ENCODE data around the gene GALNT9. TPM values are rescaled to one million over a fixed set of nuclear protein-coding genes. Genes with fewer than 3 reads are reported as not detected.

Gene GALNT9
- total and polyA plus RNA-seq, 2 experiments from 2014 or later, result 3.9 to 4.7 TPM

- no peak for DNase-seq (ENCODE audit: low spot score)
- no peak overlapping the region for H3K27ac ChIP-seq
- H3K36me3 ChIP-seq (replicated peaks; ENCODE audit: insufficient read depth, low read depth), result no peaks in the 10 kb centered on the region
- H2AFZ ChIP-seq, result no peak overlapping the region
- H3K4me3 ChIP-seq, result no peak overlapping the region
- no peaks in the 10 kb centered on the region for H3K9me3 ChIP-seq (ENCODE audit: low read depth)
- no peaks in the 10 kb centered on the region for H4K20me1 ChIP-seq (ENCODE audit: insufficient read depth, poor library complexity, severe bottlenecking)
- TF ChIP-seq CTCF (IDR thresholded peaks at IDR 0.05; ENCODE audit: poor library complexity) (no peak), EZH2phosphoT487 (IDR thresholded peaks at IDR 0.05; ENCODE audit: low read depth, severe bottlenecking, unreplicated experiment) (no peak), EZH2 (IDR thresholded peaks at IDR 0.05; ENCODE audit: borderline replicate concordance) (no peak)
- no peak overlapping the region for H3K4me2 ChIP-seq
- no peaks in the 10 kb centered on the region for H3K4me1 ChIP-seq (ENCODE audit: insufficient read depth)
- H3K9me2 ChIP-seq (replicated peaks; ENCODE audit: insufficient read depth), result no peaks in the 10 kb centered on the region
- H3K79me2 ChIP-seq, result no peaks in the 10 kb centered on the region
- H3K27me3 ChIP-seq, result no peaks in the 10 kb centered on the region
- WGBS (ENCODE audit: low lambda C conversion rate, missing lambda C conversion rate), result 95% methylated on average over 20 of the region's 21 CpGs
Observed at GRCh38 chr12:132309596-132310086, 19.7 kb downstream of the GALNT9 start.

- H3K27me3 ChIP-seq, result no peaks in the 10 kb centered on the region
- no peak overlapping the region for H2AFZ ChIP-seq
- WGBS (ENCODE audit: low lambda C conversion rate, missing lambda C conversion rate), result 80% methylated on average over 21 of the region's 31 CpGs
- H3K27ac ChIP-seq, result no peak overlapping the region
- no peaks in the 10 kb centered on the region for H3K36me3 ChIP-seq (replicated peaks; ENCODE audit: insufficient read depth, low read depth)
- H4K20me1 ChIP-seq (ENCODE audit: insufficient read depth, poor library complexity, severe bottlenecking), result no peaks in the 10 kb centered on the region
- H3K4me1 ChIP-seq (ENCODE audit: insufficient read depth), result no peaks in the 10 kb centered on the region
- H3K4me2 ChIP-seq, result no peak overlapping the region
- DNase-seq (ENCODE audit: low spot score), result no peak
- H3K79me2 ChIP-seq, result no peaks in the 10 kb centered on the region
- no peaks in the 10 kb centered on the region for H3K9me2 ChIP-seq (replicated peaks; ENCODE audit: insufficient read depth)
- no peak overlapping the region for H3K4me3 ChIP-seq
- no peaks in the 10 kb centered on the region for H3K9me3 ChIP-seq (ENCODE audit: low read depth)
- no peak for TF ChIP-seq EZH2 (IDR thresholded peaks at IDR 0.05; ENCODE audit: borderline replicate concordance)
- no peak for TF ChIP-seq CTCF (IDR thresholded peaks at IDR 0.05; ENCODE audit: poor library complexity)
- no peak for TF ChIP-seq EZH2phosphoT487 (IDR thresholded peaks at IDR 0.05; ENCODE audit: low read depth, severe bottlenecking, unreplicated experiment)
Observed at GRCh38 chr12:132308853-132309595, 20.4 kb downstream of the GALNT9 start.

GRCh38 chr12:132307976-132308852, 21.2 kb downstream of the GALNT9 start:
- H3K79me2 ChIP-seq, result no peaks in the 10 kb centered on the region
- H3K27me3 ChIP-seq, result no peaks in the 10 kb centered on the region
- H3K27ac ChIP-seq, result no peak overlapping the region
- DNase-seq (ENCODE audit: low spot score), result no peak
- no peak for TF ChIP-seq EZH2 (IDR thresholded peaks at IDR 0.05; ENCODE audit: borderline replicate concordance)
- no peak for TF ChIP-seq CTCF (IDR thresholded peaks at IDR 0.05; ENCODE audit: poor library complexity)
- TF ChIP-seq EZH2phosphoT487 (IDR thresholded peaks at IDR 0.05; ENCODE audit: low read depth, severe bottlenecking, unreplicated experiment), result no peak
- H3K9me3 ChIP-seq (ENCODE audit: low read depth), result no peaks in the 10 kb centered on the region
- no peaks in the 10 kb centered on the region for H3K36me3 ChIP-seq (replicated peaks; ENCODE audit: insufficient read depth, low read depth)
- no peaks in the 10 kb centered on the region for H4K20me1 ChIP-seq (ENCODE audit: insufficient read depth, poor library complexity, severe bottlenecking)
- no peak overlapping the region for H2AFZ ChIP-seq
- no peak overlapping the region for H3K4me3 ChIP-seq
- H3K9me2 ChIP-seq (replicated peaks; ENCODE audit: insufficient read depth), result no peaks in the 10 kb centered on the region
- no peaks in the 10 kb centered on the region for H3K4me1 ChIP-seq (ENCODE audit: insufficient read depth)
- WGBS (ENCODE audit: low lambda C conversion rate, missing lambda C conversion rate), result 82% methylated on average over 22 of the region's 32 CpGs
- H3K4me2 ChIP-seq, result no peak overlapping the region

All from hepatocyte (in vitro differentiated cells).